ENCODE measurements around the gene TMEM60. TPM values are rescaled to one million over a fixed set of nuclear protein-coding genes. Genes with fewer than 3 reads are reported as not detected.
"Not testable (repeated sequence)": the region's sequence is repeated elsewhere in the genome, so short reads cannot be mapped to it uniquely, and the experiment has no call there.

The TMEM60 gene
- total RNA-seq, 2 donors from 2014 or later, result 8.7 to 12.2 TPM

- H3K4me1 ChIP-seq (ENCODE audit: control insufficient read depth in 1 of 2, low read depth in 2 of 2), result no peaks in the 10 kb centered on the region
- ATAC-seq (ENCODE audit: insufficient number of reproducible peaks, low FRiP score, low read depth) (no peak), DNase-seq (ENCODE audit: low spot score) (no peak)
- H3K4me3 ChIP-seq, result no peak overlapping the region
- TF ChIP-seq CTCF (IDR thresholded peaks at IDR 0.05), result no peak
- no peaks in the 10 kb centered on the region for H3K9me3 ChIP-seq
- no peaks in the 10 kb centered on the region for H3K36me3 ChIP-seq
- no peaks in the 10 kb centered on the region for H3K27me3 ChIP-seq (replicated peaks; ENCODE audit: insufficient read depth)
- no peak overlapping the region for H3K27ac ChIP-seq
Measured at GRCh38 chr7:77786741-77787140, 11.5 kb downstream of the TMEM60 start.

GRCh38 chr7:77786018-77786417, 12.2 kb downstream of the TMEM60 start:
- no peak for DNase-seq (ENCODE audit: low spot score)
- TF ChIP-seq CTCF (IDR thresholded peaks at IDR 0.05), result no peak
- ATAC-seq (ENCODE audit: insufficient number of reproducible peaks, low FRiP score, low read depth), result no peak
- Histone ChIP-seq H3K9me3 (no peaks in the 10 kb centered on the region), H3K27me3 (replicated peaks; ENCODE audit: insufficient read depth) (no peaks in the 10 kb centered on the region), H3K36me3 (no peaks in the 10 kb centered on the region), H3K4me3 (no peak overlapping the region), H3K27ac (no peak overlapping the region), H3K4me1 (ENCODE audit: control insufficient read depth in 1 of 2, low read depth in 2 of 2) (no peaks in the 10 kb centered on the region)

- DNase-seq (ENCODE audit: low spot score); H3K4me3 ChIP-seq; H3K27me3 ChIP-seq (replicated peaks; ENCODE audit: insufficient read depth); H3K27ac ChIP-seq; H3K4me1 ChIP-seq (ENCODE audit: control insufficient read depth in 1 of 2, low read depth in 2 of 2); H3K9me3 ChIP-seq; H3K36me3 ChIP-seq; ATAC-seq (ENCODE audit: insufficient number of reproducible peaks, low FRiP score, low read depth): not testable (repeated sequence)
Measured at GRCh38 chr7:77784426-77784825, 13.8 kb downstream of the TMEM60 start.

GRCh38 chr7:77783545-77783944, 14.7 kb downstream of the TMEM60 start:
- no peak for ATAC-seq (ENCODE audit: insufficient number of reproducible peaks, low FRiP score, low read depth)
- Histone ChIP-seq H3K36me3 (peaks cover 8% of the 10 kb centered on the region), H3K27me3 (replicated peaks; ENCODE audit: insufficient read depth) (no peaks in the 10 kb centered on the region), H3K27ac (no peak overlapping the region), H3K4me1 (ENCODE audit: control insufficient read depth in 1 of 2, low read depth in 2 of 2) (no peaks in the 10 kb centered on the region), H3K9me3 (no peaks in the 10 kb centered on the region), H3K4me3 (no peak overlapping the region)
- DNase-seq (ENCODE audit: low spot score), result no peak
- TF ChIP-seq CTCF (IDR thresholded peaks at IDR 0.05), result no peak

GRCh38 chr7:77783111-77783510, 15.1 kb downstream of the TMEM60 start:
- Histone ChIP-seq H3K27me3 (replicated peaks; ENCODE audit: insufficient read depth) (no peaks in the 10 kb centered on the region), H3K36me3 (peaks cover 12% of the 10 kb centered on the region), H3K4me1 (ENCODE audit: control insufficient read depth in 1 of 2, low read depth in 2 of 2) (no peaks in the 10 kb centered on the region), H3K9me3 (no peaks in the 10 kb centered on the region), H3K4me3 (no peak overlapping the region), H3K27ac (no peak overlapping the region)
- ATAC-seq (ENCODE audit: insufficient number of reproducible peaks, low FRiP score, low read depth), result no peak
- no peak for TF ChIP-seq CTCF (IDR thresholded peaks at IDR 0.05)
- no peak for DNase-seq (ENCODE audit: low spot score)

- ATAC-seq (ENCODE audit: insufficient number of reproducible peaks, low FRiP score, low read depth) (no peak), DNase-seq (ENCODE audit: low spot score) (no peak)
- no peak overlapping the region for H3K27ac ChIP-seq
- peaks cover 12% of the 10 kb centered on the region for H3K36me3 ChIP-seq
- TF ChIP-seq CTCF (IDR thresholded peaks at IDR 0.05), result no peak
- no peaks in the 10 kb centered on the region for H3K9me3 ChIP-seq
- no peaks in the 10 kb centered on the region for H3K27me3 ChIP-seq (replicated peaks; ENCODE audit: insufficient read depth)
- no peaks in the 10 kb centered on the region for H3K4me1 ChIP-seq (ENCODE audit: control insufficient read depth in 1 of 2, low read depth in 2 of 2)
- no peak overlapping the region for H3K4me3 ChIP-seq
Measured at GRCh38 chr7:77782383-77782782, 15.9 kb downstream of the TMEM60 start.
